22Rv1 (cell line): Measurements from ENCODE around the gene LRRC26.
A peak's percentile ranks its signal among the peaks of the same experiment; 100 is the strongest.

Source experiments
- H3K27ac ChIP-seq: fragments of 450-650 bp; 2 replicates; pipeline ENCODE4 v1.5.1; 2017
- CTCF ChIP-seq: fragments of 450-650 bp; IDR thresholded peaks from 2 replicates; pipeline ENCODE4 v1.5.1; 2017; ENCODE audit warnings: mild to moderate bottlenecking
- ZFX ChIP-seq: fragments of 450-650 bp; IDR thresholded peaks from 2 replicates; pipeline ENCODE4 v1.6.1; 2017; ENCODE audit warnings: antibody characterized with exemption, borderline replicate concordance

LRRC26 gene

DNA sequence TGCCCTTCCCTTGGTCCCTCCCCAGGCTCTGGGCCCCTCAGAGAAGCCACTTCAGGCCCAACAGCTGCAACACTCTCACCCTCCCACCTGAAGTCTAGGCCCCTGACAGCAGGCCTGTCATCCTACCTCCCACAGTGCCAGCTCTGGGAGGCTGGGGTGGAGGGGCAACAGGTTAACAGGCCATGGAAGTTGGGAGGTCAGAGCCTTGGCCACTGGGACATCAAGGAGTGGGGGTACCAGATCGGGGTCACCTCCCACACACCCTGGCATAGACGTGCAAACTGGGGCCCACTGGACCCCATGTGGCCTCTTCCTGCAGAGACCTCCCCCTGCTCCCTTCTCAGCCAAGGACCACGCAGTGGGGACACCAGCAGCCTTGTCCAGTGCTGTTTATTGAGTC, 21.4 kb upstream of the LRRC26 start:
- no peak for TF ChIP-seq ZFX
- no peak for TF ChIP-seq CTCF
- H3K27ac ChIP-seq: peak overlapping the region; percentile 99

DNA sequence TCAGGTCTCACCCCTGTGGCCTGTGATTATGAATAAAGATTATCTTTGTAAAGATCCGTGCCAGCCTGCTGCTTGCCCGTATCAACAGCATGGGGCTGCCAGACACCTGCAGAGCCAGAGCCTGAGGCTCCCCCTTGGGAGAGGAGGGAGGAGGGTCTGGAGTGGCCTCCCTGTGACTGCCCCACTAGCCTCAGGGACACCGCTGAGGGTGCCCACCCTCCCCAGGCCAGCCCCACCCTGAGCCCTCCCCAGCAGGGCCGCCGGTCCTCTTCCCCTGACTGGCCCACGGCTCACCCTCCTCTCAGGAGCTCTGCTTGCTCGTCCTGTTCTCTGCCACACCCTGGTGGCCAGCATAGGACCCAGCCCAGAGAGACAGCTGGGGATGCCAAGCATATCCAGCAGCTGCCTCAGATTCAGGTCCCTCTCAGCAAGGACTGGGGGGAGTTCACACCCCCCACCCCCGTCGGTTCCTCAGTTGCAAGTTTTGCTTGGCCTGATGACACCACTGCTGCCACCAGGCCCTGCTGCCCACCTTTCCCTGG, 20.5 kb upstream of the LRRC26 start:
- peak overlapping the region; percentile 99 for H3K27ac ChIP-seq
- no peak for TF ChIP-seq ZFX
- peak; percentile 42 for TF ChIP-seq CTCF

DNA sequence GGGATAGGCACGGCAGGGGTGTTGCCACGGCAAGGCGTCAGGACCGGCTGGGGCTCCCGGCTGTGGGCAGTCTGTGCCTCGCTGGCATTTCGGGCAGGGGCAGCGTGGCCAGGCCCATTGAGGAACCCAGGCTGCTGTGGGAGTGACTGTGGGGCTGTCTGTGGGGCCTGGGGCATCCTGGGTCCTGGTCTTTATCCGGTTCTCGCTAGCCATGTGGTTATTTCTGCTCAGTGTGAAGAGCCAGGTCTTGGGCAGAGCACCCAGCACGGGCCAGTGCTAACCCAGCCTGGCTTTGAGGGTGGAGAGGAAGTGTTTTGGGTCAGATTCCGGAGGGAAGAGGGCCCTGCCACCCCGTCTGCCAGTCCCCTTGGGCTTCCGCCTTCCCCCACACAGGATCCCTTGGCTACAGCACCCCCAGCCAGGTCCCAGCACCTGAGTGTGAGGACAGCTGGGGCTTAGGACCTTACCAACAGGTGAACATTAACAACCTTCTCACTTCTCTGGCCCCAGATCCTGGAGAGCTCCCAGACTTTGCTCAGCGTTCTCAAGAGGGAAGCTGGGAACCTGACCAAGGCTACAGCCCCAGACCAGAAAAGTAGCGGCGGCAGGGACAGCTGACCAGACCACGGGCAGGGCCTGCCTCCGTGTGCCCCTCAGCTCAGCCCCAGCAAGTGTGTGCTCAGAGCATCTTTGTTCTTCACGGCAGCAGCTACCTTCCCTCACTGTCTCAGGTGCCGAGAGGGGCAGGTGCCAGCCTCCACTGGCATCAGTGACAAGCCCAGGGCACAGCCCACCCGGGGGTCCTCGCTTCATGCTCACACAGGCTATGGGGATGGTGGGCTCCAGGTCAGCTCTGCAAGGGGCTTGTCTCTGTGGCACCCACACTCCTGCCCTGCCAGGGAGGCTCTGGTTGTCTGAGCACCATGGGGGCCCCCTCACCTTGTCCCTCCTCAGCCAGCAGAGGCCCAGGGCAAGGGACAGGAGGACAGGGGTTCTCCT, 19.7 kb upstream of the LRRC26 start:
- TF ChIP-seq CTCF (no peak), ZFX (no peak)
- peak overlapping the region; percentile 99 for H3K27ac ChIP-seq

- TF ChIP-seq ZFX (no peak), CTCF (peak; percentile 59)
- H3K27ac ChIP-seq: peak within 1 kb of the TSS; percentile 99
Measured at GRCh38 chr9:137188490-137189296, 18.8 kb upstream of the LRRC26 start, which contains the start of the genes ANAPC2 and SSNA1. Gene ANAPC2 (minus strand): TSS chr9:137188560. CDS start chr9:137188532, 28 bp downstream. Gene SSNA1 (plus strand): TSS chr9:137188676. CDS start chr9:137188727, 51 bp downstream.

DNA sequence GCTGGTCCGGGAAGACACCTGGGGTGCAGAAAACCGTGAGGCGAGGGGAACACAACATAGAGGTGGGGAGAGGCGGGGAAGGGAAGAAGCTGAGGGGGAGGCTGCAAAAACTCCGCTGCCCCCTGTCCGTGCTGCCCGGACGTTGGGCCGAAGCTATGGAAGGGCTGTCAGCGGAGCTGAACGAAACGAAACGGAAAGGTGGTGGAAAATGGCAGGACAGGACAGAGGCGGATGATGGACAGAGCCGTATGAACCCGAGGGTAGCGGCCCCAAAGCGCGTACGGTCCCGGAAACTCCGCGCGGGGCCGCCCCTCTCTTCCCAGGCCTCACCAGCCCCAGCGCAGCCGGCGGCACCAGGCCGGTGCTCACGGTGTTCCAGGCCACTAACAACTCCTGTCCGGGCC, 18.2 kb upstream of the LRRC26 start:
- H3K27ac ChIP-seq: peak overlapping the region; percentile 99
- TF ChIP-seq CTCF: no peak
- no peak for TF ChIP-seq ZFX

- TF ChIP-seq ZFX (no peak), CTCF (no peak)
- H3K27ac ChIP-seq: no peak overlapping the region
Measured at GRCh38 chr9:137187386-137187785, 17.5 kb upstream of the LRRC26 start.
